H4 (cell line): ENCODE results near the gene CNOT4. TPM values are rescaled to one million over a fixed set of nuclear protein-coding genes. Genes with fewer than 3 reads are reported as not detected.

Source experiments
- DNase-seq: peaks from one replicate; pipeline ENCODE4 v3.0.0-alpha.2; 2015; ENCODE audit warnings: low spot score
- total RNA-seq: library from RNA; depleted of rRNA; stranded (reverse); fragments of >200 nt; shearing (Covaris generic); gene quantifications from 2 replicates; pipeline ENCODE4 v1.2.3, GENCODE V29; 2014

The CNOT4 gene
- total RNA-seq, 1 experiment from 2014 or later, result 11.8 TPM

- DNase-seq, result no peak
Measured at GRCh38 chr7:135403302-135403701, 106.6 kb downstream of the CNOT4 start.

DNA sequence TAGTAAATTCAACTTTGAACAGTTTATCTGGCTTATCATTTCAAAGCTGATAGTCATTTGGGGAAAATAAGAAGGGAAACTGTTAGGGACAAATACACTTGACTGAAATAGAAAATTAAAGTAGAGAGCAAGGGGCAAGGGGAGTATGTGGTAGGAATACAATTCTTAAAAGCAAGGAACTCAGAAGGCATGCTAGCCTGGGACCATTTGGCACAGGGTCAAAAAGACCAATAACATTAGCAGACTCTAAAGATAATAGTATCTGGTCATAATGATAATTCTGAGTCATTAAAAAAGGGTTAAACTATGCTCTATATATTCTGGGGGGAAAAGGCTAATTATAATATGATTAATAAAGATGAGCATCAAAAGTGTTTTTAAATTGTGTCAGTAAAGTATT, 112.2 kb downstream of the CNOT4 start:
- DNase-seq, result no peak

DNA sequence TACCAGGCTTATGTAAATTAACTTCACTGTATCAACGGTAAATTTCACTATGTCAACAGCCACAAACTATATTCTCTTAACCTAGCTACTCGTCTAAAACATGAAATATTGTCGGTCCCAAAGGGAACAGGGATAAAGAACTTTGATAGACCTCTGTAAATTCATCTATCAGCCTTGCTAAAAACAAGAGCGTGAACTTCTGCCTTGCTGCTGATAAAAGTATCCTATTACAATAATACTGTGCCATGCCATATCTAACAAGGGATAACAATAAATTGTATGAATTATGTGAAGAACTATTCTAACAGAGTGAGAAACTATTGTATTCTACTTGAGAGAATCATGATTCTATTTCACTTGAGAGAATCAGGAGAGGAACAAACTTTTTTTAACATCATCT, 117.2 kb downstream of the CNOT4 start:
- DNase-seq, result no peak

GRCh38 chr7:135391514-135391913, 118.4 kb downstream of the CNOT4 start:
- DNase-seq, result no peak

- no peak for DNase-seq
Measured at GRCh38 chr7:135390829-135391228, 119.1 kb downstream of the CNOT4 start.

GRCh38 chr7:135389971-135390370, 119.9 kb downstream of the CNOT4 start:
- DNase-seq, result no peak

DNA sequence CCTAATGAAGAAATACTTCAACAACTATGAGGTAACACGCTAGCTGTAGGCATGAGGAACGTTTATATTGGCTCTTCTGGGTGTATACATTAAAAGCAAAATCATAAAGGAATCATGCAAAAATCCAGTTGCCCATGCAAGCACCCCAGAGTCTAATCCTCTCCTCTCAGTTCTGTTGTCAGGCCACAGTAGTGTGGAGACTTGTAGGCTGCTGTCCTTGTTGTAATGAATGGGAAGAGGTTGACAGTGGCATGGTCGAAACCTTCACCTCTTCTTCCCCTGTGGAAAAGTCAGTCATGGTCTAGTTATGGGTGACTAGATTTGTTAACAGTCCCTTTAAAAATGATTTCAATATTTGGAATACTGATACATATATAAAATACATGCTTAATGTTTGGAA, 121.3 kb downstream of the CNOT4 start:
- no peak for DNase-seq

DNA sequence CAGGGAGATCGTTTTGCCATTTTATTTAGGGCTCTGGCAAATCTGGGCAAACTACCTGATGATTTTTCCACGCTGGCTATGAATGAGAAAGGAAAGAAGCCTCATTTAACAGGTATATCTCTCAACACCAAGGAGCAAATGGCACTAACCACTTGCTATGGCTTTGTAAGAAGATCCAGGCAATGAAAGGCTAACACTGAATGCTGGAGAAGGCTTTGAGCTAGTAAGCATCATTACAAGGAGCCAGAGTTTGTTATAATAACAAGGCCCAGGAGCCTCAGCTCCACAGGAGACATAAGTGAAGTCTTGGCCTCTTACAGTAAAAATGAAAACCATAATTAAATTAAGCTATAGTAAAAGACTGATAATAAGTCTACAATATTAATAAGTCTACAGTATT, 123.1 kb downstream of the CNOT4 start:
- DNase-seq, result no peak

DNA sequence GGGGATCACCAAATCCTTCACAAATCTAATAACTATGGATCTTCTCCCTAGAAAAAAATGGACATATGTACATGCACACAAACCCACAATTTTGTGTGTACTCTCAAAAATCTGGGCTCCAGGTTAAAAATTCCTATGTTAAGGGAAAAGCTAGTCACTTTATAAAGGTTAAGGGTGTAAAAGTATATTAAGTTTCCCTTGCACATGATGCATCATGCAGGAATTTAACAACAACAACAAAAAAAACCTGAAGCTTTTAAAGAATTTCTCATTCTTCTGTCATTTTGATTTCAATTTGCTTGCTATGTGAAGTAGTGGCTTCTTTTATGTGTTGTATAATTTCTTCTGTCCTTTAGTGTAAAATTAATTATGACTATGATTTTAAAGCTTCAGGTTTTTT, 123.7 kb downstream of the CNOT4 start:
- no peak for DNase-seq

GRCh38 chr7:135385209-135385608, 124.7 kb downstream of the CNOT4 start:
- no peak for DNase-seq

DNA sequence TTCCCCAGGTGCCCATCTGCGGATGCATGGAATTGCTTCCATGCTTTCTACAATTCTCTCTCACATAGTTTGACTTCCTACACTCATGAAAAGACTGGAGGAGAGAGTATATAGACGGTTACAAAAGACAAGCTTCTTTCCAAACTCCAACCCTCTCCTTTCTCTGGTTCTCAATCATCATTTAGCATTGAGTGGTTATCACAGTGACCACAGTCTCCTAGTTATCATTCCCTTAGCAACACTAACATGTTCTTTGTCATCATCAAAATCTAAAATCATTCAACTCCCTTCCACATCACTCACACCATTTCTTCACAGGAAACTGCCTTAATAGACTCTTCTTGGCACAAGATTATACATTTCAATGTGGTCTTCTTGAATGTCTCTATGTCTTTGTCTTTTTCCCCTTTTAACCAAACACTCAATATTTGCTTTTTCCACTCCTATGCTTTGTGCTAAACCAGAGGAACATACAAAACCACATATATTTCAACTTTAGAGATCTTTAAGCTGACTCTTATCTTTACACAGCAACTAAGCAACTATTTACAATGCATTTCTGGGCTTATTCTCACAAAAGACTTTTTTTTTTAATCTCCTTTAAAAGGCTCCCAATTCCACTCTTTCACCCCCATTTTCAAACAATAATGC, 126.3 kb downstream of the CNOT4 start:
- no peak for DNase-seq

DNA sequence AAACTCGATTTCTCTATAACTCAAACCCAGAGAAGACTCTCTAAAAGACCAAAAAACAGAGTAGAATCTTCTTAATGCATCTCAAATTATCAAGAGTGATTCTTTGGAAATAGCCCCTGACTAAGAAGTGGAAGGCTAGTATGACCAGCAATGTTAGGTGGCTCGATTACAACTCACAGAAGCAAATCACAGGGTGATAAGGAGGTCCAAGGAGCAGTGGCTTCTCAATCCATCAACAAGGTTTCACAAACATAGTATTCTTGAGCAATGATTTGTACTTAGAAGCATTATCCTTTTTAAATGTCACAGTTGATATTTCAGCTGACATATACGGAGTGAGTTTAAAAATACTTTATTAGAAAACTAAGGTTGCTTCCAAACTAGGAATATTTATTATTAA, 127.7 kb downstream of the CNOT4 start:
- no peak for DNase-seq

DNA sequence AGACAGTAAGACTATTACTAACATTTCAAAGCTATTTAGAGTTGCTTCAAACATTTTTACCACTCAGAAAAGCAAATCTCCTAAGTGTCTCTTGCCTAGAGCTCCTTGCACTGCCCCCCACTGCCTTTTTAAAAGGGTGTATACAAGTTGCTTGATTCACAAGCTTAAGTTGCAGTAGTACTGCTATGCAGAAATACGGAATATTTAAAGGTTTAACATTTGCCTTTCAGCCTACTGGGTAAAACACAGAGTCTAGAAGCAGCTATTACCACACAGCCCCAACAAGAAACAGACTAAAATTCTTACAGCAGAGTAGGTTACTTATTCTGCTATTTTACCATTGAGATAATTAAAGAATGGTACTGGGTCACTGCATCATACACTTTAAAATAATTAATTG, 128.5 kb downstream of the CNOT4 start:
- DNase-seq, result no peak

GRCh38 chr7:135380351-135380750, 129.6 kb downstream of the CNOT4 start:
- no peak for DNase-seq

- DNase-seq, result no peak
Measured at GRCh38 chr7:135377171-135377570, 132.7 kb downstream of the CNOT4 start.

GRCh38 chr7:135375908-135376699, 133.8 kb downstream of the CNOT4 start:
- no peak for DNase-seq

DNA sequence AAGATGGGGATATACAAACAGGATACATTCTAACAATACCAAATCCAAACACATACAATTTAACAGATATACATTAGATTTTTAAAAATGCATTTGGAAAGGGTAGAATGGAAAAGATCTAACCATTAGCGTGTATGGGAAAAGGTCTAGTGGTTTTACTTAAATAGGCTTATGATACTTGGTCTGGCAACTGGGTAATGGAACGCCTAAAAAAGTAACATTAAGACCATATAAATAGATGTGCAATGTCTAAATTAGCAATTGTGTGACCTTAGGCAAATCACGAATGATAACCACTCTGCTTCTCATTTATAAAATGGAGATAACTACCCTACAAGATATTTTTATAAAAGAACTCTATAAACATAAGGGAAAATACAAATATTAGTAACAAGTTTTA, 135.2 kb downstream of the CNOT4 start:
- DNase-seq, result no peak

DNA sequence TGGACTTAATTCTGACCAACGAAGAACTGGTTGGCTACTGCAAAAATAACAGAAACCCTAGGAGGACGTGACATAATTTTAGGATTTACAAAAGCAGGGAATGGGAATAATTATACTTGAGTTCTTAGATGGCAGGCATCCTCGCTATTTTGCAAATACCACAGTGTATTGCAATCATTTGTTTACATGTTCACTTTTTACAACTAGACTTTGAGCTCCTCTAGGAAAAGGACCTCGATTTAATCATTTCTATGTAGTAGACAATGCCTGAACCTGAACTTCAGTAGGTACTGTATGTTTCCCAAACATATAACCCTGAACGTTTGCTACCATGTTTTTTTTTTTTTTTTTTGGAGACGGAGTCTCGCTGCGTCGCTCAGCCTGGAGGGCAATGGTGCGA, 137.7 kb downstream of the CNOT4 start:
- DNase-seq, result no peak

GRCh38 chr7:135370656-135371055, 139.2 kb downstream of the CNOT4 start:
- no peak for DNase-seq

- DNase-seq, result no peak
Measured at GRCh38 chr7:135369405-135369804, 140.5 kb downstream of the CNOT4 start.

DNA sequence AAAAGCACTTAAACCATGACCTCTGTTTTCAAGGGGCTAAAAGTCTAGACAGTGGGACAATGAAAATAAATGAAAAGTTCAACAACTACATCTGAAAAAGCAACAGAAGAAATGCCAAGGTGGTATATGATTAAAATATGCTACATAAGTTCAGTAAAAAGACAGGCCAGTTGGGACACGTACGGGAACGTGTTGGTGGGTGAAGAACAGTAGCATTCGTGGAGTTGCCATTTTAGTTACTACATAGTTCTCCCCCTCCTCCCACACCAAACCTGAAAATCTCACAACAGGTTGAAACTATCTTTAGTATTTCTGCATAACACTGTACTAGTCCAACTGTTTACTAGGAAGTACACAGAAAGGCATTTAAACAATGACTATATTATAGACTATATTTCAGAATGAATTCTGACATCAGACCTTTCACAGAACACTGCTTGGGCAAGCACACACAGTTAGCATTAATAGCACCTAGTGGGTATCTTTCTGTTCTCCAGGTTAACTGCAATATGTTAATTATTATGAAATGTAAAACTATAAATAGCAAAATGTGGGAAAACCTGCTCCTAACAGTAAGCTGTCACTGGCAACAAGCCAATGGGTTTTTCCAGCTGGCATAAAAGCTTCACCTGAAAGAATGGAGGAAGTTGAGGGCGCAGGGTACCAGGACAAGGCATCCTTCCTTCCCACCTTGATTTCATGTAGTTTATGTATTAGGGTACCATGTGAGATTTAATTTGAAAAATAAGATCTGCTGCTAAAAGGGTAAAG, 141.3 kb downstream of the CNOT4 start:
- no peak for DNase-seq

DNA sequence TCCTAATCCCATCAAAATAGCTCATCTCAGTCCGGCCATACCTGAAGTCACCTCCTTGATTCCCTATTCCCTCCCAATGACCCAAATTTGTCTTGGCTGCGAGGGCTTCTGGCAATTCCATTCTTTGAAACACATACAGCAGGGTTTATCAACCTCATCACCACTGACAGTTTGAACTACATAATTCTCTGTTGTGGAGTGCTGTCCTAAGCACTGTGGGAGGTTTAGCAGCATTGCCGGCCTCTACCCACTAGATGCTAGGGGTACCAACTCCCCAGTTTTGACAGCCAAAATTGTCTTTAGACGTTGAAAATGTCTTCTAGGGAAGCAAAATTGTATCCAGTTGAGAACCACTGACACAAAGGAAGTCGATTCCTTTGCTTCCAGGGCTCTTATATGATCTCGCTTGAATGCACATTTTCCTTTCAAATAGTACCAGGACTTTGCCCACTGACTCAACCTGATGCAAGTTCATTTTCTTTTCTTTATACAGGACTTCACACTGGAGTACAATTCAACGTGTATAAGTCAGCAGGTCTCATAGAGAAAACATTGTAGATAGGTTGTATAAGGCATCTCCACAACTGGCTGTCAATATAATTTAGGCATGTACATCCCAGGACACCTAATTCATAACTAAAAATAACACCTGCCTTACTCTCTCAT, 142.9 kb downstream of the CNOT4 start:
- no peak for DNase-seq
